SW 1271 (cell line): ENCODE measurements around the gene ACOT7.

Source experiments
- DNase-seq, 2 experiments: peaks; one replicate each; lab custom pipeline; 2025; lab: John Stamatoyannopoulos, UW

ACOT7 gene

GRCh38 chr1:6285336-6285735, 108.2 kb downstream of the ACOT7 start:
- DNase-seq, result no peak

DNA sequence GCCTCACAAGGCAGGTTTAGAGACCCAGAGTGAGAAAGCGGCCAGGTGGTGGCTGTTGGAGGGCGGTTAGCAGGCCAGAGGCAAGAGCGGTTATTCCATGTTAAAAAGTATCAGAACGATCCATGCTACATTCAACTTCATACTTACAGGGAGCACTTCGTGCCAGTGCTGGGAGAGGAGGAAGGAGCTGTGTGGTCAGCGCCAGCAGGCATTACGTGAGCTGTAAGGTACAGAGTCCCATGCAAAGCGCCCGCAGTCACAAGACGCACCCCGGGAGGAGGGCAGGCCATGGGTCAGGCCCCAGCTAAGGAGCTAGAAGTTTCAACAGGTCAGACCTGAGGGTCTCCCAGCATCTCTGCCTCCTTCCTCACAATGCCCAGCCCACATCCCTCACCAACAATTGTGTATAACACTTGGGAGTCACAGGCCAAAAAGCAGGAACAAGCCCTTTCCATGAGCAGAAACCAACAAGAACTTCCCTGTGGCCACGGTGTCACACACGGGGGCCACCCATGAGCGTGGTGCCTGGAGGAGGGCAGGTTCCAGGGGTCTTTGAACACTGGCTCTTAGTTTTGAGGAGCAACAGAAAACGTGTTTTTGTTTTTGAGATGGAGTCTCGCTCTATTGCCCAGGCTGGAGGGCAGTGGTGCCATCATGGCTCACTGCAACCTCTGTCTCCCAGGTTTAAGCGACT, 110.8 kb downstream of the ACOT7 start:
- no peak for DNase-seq

- DNase-seq, result no peak
Measured at GRCh38 chr1:6281511-6282402, 111.8 kb downstream of the ACOT7 start.

DNA sequence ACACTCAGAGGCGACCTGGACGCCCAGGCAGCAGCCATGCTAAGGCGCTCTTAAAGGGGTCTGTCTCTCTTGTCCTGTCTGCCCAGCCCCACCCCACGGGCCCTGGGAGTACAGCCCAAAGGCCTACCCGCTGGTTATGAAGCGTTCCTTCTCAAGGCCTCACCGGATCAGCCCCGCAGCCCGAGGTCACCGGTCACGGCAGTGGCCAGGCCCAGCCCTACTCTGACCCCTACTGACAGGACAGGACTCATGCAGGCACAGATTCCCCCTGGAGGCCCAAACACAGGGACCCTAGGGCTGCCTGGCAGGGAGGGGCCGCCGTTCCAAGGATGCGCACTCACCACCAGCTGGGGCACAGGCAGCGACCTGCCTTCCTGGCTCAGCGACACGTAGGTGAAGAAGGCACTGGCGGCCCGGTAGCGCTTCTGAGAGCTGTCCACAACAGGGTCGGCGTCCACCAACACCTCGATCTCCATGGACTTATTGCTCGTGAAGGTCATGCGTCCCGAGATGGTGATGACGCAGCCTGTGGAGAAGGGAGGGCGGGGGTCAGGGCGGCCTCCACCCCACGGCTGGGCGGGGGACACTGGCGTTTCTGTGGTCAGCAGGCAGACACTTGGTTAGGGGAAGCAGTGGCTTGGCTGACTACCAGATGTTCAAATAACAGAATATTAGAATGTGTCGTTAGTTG, 112.7 kb downstream of the ACOT7 start:
- DNase-seq, result no peak

GRCh38 chr1:6279613-6280383, 113.8 kb downstream of the ACOT7 start:
- DNase-seq, result no peak

DNA sequence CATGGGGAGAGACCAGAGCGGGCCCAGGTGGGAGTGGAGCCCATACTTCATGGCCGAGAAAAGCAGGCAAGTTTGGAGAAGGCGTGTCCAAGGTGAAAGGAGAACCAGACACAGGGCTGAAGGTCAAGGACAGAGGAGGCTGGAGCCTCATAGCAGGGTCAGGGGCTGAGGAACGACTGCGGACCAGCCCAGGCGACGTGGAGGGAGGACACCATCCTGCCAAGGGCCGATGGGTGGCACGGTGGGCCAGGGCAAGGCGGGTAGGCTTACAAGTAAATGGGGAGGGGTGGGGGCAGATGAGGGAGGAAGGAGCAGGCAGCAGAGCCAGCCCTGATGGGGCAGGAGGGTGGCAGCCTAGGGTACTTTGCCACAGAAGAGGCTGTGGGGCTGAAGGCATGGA, 114.5 kb downstream of the ACOT7 start:
- no peak for DNase-seq

GRCh38 chr1:6278263-6278662, 115.3 kb downstream of the ACOT7 start:
- DNase-seq, result no peak

DNA sequence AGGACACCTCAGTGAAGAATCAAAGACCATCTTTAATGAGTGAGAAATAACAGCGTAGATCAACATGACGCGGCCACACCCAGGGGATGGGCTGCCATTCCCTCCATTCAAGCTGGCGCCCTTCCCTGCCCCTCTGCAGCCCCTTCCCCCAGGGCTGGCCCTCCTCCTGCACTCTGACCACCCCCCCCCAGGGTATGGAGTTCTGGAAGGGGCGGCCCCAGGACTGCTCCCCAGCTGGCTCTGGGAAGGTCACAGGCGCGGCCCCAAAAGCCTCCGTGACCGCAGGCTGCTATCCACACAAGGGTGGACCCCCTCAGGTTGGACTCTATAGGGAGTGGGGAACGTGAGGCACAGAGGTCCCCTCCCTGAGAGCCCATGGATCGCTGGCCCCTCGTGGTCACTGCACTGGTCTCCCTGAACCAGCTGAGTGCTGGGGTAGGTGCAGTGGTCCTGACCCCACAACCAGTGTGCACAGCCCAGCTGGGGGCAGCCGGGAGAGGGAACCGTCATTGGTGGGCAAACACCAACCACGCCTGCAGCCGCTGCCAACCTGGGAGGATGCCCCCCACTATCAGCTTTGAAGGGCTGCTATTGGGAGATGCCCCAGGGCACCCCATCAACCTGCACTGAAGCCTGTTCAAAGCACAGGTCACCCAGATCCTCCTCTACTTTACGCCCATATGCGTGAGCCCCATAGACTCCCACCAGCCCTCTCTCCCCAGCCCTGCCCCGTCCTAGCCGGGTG, 116.6 kb downstream of the ACOT7 start:
- DNase-seq, result no peak

DNA sequence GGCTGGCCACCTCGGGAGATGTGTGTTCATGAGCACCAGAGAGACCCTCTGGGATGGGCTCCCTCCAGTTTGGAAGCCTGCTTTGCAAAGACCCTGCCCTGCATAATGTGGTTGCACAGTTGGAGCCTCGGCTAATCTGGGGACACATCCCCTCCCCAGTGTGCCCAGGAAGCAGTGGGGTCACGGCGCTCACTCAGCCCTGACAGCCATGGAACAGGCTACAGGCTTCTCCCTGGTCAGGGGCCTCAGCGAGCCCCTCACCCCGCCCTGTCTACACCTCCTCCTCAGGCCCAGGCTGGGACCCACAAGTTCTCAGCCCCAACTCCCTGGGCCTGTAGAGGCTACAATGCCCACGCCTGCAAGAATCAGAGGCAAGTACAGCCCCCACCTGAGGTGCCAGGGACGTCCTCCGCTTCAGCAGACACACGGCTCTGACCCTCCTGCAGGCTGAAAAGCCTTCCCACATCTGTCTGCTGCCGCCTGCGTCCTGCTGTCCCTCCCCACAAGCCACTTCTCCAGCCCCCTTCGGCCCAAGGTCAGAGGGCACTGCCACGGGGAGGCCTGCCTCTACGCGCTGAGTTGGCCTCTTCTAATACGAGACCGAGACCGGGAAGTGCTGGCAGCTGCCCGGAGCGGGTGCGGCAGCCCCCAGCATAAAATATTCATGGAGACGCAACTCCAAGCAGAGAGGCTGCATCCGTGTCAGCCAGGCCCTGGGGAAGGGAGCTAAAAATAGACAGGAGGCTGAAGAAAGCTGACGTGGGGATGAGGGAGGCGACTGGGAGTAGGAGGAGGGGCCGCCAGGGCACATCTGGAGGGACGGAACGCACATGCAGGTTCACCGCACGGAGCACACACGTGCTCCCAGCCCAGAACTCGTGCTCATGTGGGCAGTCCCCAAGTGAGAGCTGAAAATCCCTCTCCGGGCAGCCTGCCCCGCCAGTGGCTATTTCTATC, 117.5 kb downstream of the ACOT7 start:
- DNase-seq, result no peak

- no peak for DNase-seq
Measured at GRCh38 chr1:6274622-6275139, 118.9 kb downstream of the ACOT7 start.

- no peak for DNase-seq
Measured at GRCh38 chr1:6274102-6274501, 119.5 kb downstream of the ACOT7 start.

- DNase-seq, result no peak
Measured at GRCh38 chr1:6273380-6273891, 120.1 kb downstream of the ACOT7 start.

- no peak for DNase-seq
Measured at GRCh38 chr1:6272868-6273267, 120.7 kb downstream of the ACOT7 start.

GRCh38 chr1:6272452-6272851, 121.1 kb downstream of the ACOT7 start:
- DNase-seq, result no peak

DNA sequence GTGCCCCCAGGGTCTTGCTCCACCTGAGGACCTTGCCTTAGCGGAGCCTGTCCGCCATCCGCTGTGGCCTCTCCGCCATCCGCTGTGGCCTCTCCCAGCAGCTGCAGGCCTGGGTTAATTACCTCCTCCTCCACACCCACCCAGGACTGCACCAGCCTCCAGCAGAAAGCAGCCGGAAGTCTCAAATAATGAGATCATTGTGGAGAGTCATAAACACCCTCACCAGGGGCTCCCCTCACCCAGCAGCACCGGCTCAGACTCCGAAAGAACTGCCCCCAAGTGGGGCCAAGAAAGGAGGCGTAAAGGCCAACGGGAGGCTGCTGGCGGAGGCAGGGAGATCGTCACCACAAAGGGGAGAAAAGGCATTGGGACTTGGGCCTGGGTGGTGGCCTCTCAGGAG, 122.0 kb downstream of the ACOT7 start:
- DNase-seq, result no peak

DNA sequence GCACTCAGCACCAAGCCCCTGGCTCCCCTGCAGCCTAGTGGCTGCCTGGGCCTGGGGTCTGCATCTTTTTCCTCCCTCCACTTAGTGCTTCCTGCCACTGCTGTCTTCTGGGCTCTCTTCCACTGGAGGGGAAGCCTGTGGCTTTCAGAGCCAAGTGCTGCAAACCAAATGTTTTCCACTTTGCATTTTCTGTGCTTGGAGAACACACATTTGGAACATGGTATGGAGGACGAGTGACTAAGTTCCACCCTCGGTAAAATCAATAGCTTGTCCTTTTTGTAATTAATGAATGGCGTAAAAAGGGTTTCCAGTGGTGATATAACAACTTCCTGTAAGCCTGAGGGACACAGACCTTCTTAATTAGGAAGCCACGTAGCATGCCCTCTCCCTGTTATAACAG, 122.6 kb downstream of the ACOT7 start:
- DNase-seq, result no peak

GRCh38 chr1:6270401-6270800, 123.2 kb downstream of the ACOT7 start:
- no peak for DNase-seq

GRCh38 chr1:6269720-6270400, 123.7 kb downstream of the ACOT7 start:
- DNase-seq, result no peak

GRCh38 chr1:6269296-6269695, 124.3 kb downstream of the ACOT7 start:
- no peak for DNase-seq
